Measurements from ENCODE around the gene IL11. TPM values are rescaled to one million over a fixed set of nuclear protein-coding genes. Genes with fewer than 3 reads are reported as not detected.
A peak's percentile ranks its signal among the peaks of the same experiment; 100 is the strongest.

IL11 gene
- total RNA-seq, 1 donor from 2014 or later: 1.3 TPM

DNA sequence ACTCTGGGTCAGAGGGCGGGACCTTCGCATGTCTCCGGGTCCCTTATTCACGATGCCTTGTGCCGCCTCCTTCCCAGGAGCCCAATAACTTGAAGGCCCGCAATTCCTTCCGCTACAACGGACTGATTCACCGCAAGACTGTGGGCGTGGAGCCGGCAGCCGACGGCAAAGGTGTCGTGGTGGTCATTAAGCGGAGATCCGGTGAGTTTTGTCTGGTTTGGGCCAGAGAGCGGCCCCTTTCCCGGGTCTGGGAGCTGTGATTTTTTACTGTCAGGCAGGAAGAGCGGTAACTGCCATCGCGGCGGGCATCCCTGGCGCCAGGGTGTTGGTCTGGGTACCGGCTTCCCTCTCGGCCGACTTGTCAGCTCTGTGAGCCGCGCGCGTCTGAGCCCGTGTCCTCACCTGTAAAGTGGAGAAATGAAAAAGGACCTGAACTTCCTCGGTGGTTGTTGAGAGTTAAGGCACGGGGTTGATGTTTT is 16.3 kb upstream of the IL11 start:
- TF ChIP-seq, protein P1, sequence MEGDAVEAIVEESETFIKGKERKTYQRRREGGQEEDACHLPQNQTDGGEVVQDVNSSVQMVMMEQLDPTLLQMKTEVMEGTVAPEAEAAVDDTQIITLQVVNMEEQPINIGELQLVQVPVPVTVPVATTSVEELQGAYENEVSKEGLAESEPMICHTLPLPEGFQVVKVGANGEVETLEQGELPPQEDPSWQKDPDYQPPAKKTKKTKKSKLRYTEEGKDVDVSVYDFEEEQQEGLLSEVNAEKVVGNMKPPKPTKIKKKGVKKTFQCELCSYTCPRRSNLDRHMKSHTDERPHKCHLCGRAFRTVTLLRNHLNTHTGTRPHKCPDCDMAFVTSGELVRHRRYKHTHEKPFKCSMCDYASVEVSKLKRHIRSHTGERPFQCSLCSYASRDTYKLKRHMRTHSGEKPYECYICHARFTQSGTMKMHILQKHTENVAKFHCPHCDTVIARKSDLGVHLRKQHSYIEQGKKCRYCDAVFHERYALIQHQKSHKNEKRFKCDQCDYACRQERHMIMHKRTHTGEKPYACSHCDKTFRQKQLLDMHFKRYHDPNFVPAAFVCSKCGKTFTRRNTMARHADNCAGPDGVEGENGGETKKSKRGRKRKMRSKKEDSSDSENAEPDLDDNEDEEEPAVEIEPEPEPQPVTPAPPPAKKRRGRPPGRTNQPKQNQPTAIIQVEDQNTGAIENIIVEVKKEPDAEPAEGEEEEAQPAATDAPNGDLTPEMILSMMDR (IDR thresholded peaks at IDR 0.05; ENCODE audit: insufficient read depth, low read length, severe bottlenecking): no peak
- peak; percentile 26 for DNase-seq (ENCODE audit: low read depth)
- FAIRE-seq: no peak
- Histone ChIP-seq H3K4me3 (ENCODE audit: low read depth, low read length) (peak overlapping the region; percentile 77), H3K36me3 (ENCODE audit: control insufficient read depth, insufficient read depth, low read length) (peaks cover 32% of the 10 kb centered on the region), H3K27me3 (ENCODE audit: control insufficient read depth, insufficient read depth, low read length) (no peaks in the 10 kb centered on the region)

DNA sequence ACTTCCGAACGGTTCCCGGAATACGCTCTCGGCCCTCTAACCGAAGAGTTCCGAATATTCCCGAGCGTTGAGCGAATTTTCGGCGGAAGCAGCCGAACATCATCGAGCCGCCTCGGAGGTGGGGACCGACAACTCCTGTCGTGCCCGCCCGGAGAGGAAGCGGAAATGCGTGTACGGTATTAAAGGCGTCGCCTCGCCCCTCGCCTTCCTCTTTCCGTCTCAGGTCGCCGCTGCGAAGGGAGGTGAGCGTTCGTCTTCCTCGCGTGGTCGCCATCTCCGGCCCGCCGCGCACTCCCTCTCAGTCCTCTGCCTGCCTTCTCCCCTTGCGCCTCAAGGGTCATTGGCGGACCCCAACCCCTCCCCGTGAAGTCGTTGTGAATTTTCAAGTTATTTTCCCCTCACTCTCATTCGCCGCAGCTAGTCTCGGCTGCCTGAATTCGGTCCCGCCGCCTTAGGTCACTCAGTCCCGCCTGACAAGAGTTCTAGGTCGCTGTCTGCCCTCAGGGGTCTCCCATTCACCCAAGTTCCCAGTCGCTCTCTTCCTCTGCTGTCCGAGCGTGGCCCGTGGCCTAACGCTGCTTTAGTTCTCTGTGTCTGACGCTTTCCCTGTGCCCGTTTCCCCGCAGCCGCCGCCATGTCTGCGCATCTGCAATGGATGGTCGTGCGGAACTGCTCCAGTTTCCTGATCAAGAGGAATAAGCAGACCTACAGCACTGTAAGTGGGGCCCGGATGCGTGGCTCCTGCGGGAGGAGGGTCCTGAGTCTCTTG is 15.6 kb upstream of the IL11 start, which contains the start of gene RPL28:
TSS of gene RPL28 (plus strand) at position 209 of the 769 bp plus-strand sequence. CDS start at position 635, 426 bp downstream.
- Histone ChIP-seq H3K27me3 (ENCODE audit: control insufficient read depth, insufficient read depth, low read length) (no peaks in the 10 kb centered on the region), H3K4me3 (ENCODE audit: low read depth, low read length) (peak within 1 kb of the TSS; percentile 77), H3K36me3 (ENCODE audit: control insufficient read depth, insufficient read depth, low read length) (peaks cover 32% of the 10 kb centered on the region)
- TF ChIP-seq, protein P1 (IDR thresholded peaks at IDR 0.05; ENCODE audit: insufficient read depth, low read length, severe bottlenecking): no peak
- no peak for FAIRE-seq
- DNase-seq (ENCODE audit: low read depth): peak; percentile 94

DNA sequence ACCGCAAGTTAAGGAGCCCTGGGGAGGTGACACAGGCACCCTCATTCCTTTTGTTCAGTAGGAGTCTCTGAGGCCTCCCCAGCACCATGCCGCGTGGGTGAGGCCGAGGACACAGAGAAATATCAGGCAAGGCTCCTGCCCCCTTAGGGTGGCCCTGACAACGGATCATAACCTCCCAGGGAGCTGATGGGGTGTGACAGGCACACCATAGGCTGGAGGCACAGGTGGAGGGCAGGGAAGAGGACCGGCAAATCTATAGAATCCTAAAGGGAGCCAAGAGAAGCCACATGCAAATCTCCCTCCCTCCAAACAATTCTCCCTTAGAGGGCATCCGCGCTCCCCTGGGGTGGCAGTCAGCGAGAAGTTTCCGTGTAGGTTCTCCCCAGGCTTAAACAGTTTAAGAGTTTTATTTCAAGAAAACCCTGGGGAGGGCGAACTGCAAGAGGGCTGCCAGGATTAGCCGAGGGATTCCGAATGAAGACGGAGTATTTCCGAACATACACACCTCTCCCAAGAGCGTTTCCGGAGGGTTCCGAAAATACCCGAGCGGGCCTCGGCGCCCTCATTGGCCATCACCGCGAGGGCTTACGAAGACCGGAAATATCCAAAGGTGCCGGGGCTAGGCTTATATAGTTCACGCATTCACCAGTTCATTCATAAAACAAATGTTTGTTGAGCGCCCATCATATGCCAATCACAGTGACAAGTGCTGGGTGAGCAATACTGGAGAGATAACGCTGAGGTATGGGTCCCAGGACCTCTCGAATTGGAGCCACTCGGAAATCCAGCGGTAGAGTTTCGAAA is 14.9 kb upstream of the IL11 start:
- Histone ChIP-seq H3K27me3 (ENCODE audit: control insufficient read depth, insufficient read depth, low read length) (no peaks in the 10 kb centered on the region), H3K4me3 (ENCODE audit: low read depth, low read length) (peak overlapping the region; percentile 77), H3K36me3 (ENCODE audit: control insufficient read depth, insufficient read depth, low read length) (peaks cover 32% of the 10 kb centered on the region)
- TF ChIP-seq, protein P1 (IDR thresholded peaks at IDR 0.05; ENCODE audit: insufficient read depth, low read length, severe bottlenecking): no peak
- peak; percentile 92 for DNase-seq (ENCODE audit: low read depth)
- FAIRE-seq: no peak

DNA sequence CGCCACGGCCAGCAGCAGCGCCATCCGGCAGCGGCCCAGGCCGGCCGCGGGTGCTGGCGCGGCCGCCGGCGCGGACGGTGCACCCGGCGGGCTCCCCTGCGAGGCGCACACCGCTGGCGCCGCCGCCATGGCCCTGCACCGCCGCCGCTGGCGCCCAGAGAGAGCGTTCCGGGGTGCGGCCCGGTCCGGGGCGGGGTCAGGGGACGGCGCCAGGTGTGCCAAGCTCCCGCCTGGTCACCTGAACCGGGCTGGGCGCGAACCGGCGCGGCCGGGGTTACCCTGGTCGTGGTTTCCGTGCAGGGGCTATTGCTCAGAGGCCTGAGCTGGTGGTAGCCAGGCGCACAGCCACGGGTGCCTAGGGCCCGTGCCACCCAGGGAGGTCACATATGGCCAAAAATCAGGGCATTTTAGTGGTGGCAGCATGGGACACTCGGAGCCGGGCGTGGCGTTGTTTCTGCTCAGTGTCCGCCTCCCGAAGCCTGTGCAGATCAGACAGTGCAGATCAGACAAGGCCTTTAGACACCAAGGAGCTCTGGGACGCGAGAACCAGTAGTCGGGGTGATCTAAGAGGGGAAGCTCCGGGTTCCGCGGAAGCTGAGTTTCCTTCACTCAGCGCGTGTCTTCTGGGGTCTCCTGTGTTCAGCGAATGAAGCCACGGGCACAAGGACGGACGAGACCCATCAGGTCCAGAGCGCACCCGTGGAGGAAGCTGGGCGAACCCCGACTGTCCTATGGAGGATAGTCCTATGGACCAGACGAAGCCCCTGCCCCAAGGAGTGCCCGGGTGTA is 14.1 kb upstream of the IL11 start, which contains the start of gene TMEM238:
TSS of gene TMEM238 (minus strand) at position 162 of the 789 bp plus-strand sequence. CDS start at position 129, 33 bp downstream.
- no peak for DNase-seq (ENCODE audit: low read depth)
- peaks cover 28% of the 10 kb centered on the region for H3K36me3 ChIP-seq (ENCODE audit: control insufficient read depth, insufficient read depth, low read length)
- FAIRE-seq: no peak
- TF ChIP-seq, protein P1 (IDR thresholded peaks at IDR 0.05; ENCODE audit: insufficient read depth, low read length, severe bottlenecking): no peak
- no peaks in the 10 kb centered on the region for H3K27me3 ChIP-seq (ENCODE audit: control insufficient read depth, insufficient read depth, low read length)
- H3K4me3 ChIP-seq (ENCODE audit: low read depth, low read length): peak within 1 kb of the TSS; percentile 77
